ENCODE data around the gene ZNF195. TPM values are rescaled to one million over a fixed set of nuclear protein-coding genes. Genes with fewer than 3 reads are reported as not detected.

Gene ZNF195
- total RNA-seq, 1 donor from 2014 or later: 18.2 TPM

Other genes with a start within 250 kb of the ZNF195 start
- 14.7 and 21.2 TPM in 2 replicates for gene OSBPL5, start 213.8 kb downstream of the ZNF195 start, total RNA-seq
- gene MRGPRG, start 160.3 kb downstream of the ZNF195 start, total RNA-seq: not detected in 2 replicates
- not detected in 2 replicates for gene MRGPRE, start 146.7 kb downstream of the ZNF195 start, total RNA-seq

Data from myocyte (in vitro differentiated cells).